ENCODE results near the gene ADAP2. TPM values are rescaled to one million over a fixed set of nuclear protein-coding genes. Genes with fewer than 3 reads are reported as not detected.

Gene ADAP2
- total and polyA plus RNA-seq, 2 experiments from 2014 or later = 0.94 TPM

DNA sequence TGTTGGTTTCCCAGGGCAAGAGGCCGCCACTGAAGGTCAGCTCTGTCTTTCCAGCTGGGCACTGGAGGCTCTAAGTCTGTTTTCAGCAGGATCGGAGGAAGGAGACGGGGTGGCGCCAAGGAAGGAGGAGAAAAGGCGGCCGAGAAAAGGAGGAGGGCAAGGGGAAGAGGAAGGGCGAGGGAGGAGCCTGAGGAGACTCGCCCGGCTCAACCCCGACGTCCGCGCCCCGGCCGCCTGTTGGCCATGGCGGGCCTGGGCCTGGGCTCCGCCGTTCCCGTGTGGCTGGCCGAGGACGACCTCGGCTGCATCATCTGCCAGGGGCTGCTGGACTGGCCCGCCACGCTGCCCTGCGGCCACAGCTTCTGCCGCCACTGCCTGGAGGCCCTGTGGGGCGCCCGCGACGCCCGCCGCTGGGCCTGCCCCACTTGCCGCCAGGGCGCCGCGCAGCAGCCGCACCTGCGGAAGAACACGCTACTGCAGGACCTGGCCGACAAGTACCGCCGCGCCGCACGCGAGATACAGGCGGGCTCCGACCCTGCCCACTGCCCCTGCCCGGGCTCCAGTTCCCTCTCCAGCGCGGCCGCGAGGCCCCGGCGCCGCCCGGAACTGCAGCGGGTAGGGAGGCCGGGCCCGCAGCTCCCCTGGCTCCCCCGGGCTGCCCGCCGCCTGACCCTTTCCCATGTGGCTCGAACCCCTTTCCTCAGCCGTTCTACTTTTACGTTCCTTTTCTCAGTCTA lies 49.3 kb downstream of the ADAP2 start, which contains the start of gene RNF135:
Gene RNF135 (plus strand): TSS at position 209 of the 737 bp plus-strand sequence. CDS start 35 bp downstream, at position 244.
- TF ChIP-seq ZNF462 (CRISPR knock-in tag; IDR thresholded peaks at IDR 0.05) (no peak), CREB1 (CRISPR knock-in tag; IDR thresholded peaks at IDR 0.05; ENCODE audit: low read depth) (no peak), POLR2AphosphoS5 (IDR thresholded peaks at IDR 0.05; ENCODE audit: low read depth) (peak; percentile 68; the same call in 1 of the 2 replicates), EZH2 (IDR thresholded peaks at IDR 0.05; ENCODE audit: low read depth, unreplicated experiment) (no peak), STAT1 (IDR thresholded peaks at IDR 0.05; ENCODE audit: unreplicated experiment) (no peak), ZNF331 (CRISPR knock-in tag; IDR thresholded peaks at IDR 0.05; ENCODE audit: low read depth) (no peak)
- TF ChIP-seq, protein P1, sequence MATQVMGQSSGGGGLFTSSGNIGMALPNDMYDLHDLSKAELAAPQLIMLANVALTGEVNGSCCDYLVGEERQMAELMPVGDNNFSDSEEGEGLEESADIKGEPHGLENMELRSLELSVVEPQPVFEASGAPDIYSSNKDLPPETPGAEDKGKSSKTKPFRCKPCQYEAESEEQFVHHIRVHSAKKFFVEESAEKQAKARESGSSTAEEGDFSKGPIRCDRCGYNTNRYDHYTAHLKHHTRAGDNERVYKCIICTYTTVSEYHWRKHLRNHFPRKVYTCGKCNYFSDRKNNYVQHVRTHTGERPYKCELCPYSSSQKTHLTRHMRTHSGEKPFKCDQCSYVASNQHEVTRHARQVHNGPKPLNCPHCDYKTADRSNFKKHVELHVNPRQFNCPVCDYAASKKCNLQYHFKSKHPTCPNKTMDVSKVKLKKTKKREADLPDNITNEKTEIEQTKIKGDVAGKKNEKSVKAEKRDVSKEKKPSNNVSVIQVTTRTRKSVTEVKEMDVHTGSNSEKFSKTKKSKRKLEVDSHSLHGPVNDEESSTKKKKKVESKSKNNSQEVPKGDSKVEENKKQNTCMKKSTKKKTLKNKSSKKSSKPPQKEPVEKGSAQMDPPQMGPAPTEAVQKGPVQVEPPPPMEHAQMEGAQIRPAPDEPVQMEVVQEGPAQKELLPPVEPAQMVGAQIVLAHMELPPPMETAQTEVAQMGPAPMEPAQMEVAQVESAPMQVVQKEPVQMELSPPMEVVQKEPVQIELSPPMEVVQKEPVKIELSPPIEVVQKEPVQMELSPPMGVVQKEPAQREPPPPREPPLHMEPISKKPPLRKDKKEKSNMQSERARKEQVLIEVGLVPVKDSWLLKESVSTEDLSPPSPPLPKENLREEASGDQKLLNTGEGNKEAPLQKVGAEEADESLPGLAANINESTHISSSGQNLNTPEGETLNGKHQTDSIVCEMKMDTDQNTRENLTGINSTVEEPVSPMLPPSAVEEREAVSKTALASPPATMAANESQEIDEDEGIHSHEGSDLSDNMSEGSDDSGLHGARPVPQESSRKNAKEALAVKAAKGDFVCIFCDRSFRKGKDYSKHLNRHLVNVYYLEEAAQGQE (IDR thresholded peaks at IDR 0.05; ENCODE audit: unreplicated experiment) = no peak
- Mint-ChIP-seq H3K4me1 (peaks cover 7% of the 10 kb centered on the region; the same call in 2 of the 3 replicates), H3K27ac (peak within 1 kb of the TSS; percentile 92), H3K9me3 (peaks cover 15% of the 10 kb centered on the region), H3K36me3 (ENCODE audit: low read depth) (peaks cover 29% of the 10 kb centered on the region), H3K27me3 (ENCODE audit: insufficient read depth, low read depth, poor library complexity) (peaks cover 8% of the 10 kb centered on the region), H3K4me3 (peak within 1 kb of the TSS; percentile 87)
- Histone ChIP-seq H3K36me3 (ENCODE audit: insufficient read depth) (0 out of 2 replicates have a peak, but pooled peaks cover 4% of the 10 kb centered on the region), H3K4me2 (peak within 1 kb of the TSS; percentile 80), H3F3A (replicated peaks; ENCODE audit: low read depth) (peaks cover 12% of the 10 kb centered on the region; the same call in 1 of the 2 replicates), H2AFZ (peak within 1 kb of the TSS; percentile 90), H3K9me2 (ENCODE audit: insufficient read depth) (peaks cover 7% of the 10 kb centered on the region; the same call in 1 of the 2 replicates), H3K4me1 (ENCODE audit: insufficient read depth) (peaks cover 3% of the 10 kb centered on the region; the same call in 1 of the 2 replicates), H4K20me1 (replicated peaks; ENCODE audit: insufficient read depth) (peaks cover 4% of the 10 kb centered on the region; the same call in 1 of the 2 replicates), H3K27me3 (ENCODE audit: insufficient read depth) (no peaks in the 10 kb centered on the region), H3K4me3 (peak within 1 kb of the TSS; percentile 60), H3K79me2 (replicated peaks; ENCODE audit: insufficient read depth) (peaks cover 14% of the 10 kb centered on the region), H3K27ac (ENCODE audit: low read depth) (peak within 1 kb of the TSS; percentile 84)
- peak; percentile 91 for DNase-seq (ENCODE audit: low spot score)
- ATAC-seq = peak; percentile 91

All from GM23338 (cell line).